Measurements from ENCODE around the gene ANKRD36B. TPM values are rescaled to one million over a fixed set of nuclear protein-coding genes. Genes with fewer than 3 reads are reported as not detected.
"Not testable (repeated sequence)": the region's sequence is repeated elsewhere in the genome, so short reads cannot be mapped to it uniquely, and the experiment has no call there.

ANKRD36B gene
- polyA plus RNA-seq (2013, experiment 1 of 2; ENCODE audit: insufficient read length): 4.8 TPM
- 4.8 TPM for polyA plus RNA-seq (2013, experiment 2 of 2; ENCODE audit: insufficient read length)

DNA sequence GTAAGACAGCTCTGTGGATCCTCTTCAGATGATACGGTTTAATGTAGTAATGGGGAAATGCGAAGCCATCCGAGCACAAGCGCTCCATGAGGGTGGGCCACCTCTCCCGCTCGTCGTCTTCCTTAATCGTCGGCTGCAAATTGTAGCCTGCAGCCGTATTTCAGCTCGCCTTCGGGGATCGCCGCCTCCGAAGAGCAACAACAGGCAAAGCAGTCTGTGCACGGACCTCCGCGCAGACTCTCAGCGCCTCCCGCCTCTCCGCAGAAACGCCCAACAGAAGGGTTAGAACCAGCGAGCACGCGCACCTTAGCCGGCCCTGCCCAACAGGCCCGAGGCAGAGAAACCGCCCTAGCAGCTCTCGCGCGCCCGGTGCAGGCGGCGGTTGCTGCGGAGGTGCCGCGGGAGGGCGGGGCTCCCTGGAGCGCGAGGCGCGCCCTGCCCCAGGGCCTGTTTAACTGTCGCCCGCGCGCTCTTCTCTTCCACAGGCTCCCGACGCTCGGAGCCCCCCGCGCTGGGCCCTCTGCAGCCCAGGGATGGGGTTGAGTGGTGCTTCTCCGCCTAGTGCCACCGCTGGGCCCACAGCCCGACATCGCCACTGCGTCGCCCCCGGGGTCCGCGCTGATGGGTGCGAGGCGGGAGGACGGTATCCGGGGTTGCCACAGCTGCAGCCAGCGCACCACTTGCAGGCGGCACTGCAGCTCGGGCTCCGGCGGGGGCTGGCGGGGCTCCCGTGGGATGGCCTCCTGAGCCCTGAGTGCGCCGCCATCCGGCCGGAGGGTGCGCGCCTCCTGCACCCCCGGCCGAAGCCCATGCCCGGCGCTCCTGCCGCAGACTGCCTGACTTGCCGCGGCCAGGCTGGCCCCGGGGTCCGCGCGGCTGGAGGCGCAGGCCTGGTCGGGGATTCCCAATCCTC, at the start of gene ANKRD36B:
ANKRD36B (minus strand) TSS at position 280 of the 913 bp plus-strand sequence; CDS start at position 88, 192 bp downstream.
- peak; percentile 68 for DNase-seq

DNA sequence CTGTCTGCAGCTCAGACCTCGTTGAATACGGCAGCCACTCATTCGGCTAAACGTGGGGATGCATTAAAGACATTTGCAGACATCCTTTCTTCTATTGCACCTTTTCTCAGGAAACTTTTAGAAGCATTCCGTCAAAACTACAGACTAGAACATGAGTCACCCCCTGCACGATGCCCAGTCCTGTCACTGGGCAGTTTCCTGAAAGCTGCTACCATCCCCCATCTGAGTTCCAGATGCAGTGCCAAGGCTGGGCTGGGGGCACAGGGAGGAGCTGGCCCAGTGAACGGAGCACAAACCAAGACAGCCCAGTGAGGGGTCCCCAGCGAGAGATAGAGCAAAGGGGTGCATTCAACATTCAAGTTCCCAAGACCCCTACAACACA, 36.4 kb upstream of the ANKRD36B start:
- DNase-seq: not testable (repeated sequence)

DNA sequence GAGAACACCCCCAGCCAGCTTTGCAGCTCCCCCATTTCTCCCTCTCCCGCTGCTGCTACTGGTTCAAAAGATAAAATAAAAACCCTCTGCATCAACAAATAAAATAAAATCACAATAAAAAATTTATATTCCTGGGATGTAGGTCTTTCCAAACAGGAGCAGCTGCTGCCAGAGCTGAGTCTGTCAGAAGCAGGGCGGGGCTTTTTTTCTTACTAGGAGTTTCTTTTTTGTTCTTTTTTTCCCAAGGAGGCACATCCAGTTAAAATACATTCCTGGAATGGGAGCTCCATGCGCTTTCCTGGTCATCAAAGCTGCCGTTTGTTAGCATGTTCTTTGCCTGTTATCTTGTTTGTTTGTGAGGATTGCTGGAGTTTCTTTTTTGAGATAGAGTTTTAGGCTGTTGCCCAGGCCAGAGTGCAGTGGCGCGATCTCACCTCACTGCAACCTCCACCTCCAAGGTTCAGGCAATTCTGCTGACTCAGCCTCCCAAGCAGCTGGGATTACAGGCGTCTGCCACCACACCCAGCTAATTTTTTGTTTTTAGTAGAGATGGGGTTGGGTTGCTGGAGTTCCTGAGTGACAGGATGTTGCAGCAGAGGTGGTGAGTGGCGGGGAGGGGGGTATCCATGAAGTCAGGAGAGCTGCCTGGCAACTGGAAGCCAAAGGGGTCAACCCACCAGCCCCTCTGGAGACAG, 35.8 kb upstream of the ANKRD36B start:
- DNase-seq: not testable (repeated sequence)

DNA sequence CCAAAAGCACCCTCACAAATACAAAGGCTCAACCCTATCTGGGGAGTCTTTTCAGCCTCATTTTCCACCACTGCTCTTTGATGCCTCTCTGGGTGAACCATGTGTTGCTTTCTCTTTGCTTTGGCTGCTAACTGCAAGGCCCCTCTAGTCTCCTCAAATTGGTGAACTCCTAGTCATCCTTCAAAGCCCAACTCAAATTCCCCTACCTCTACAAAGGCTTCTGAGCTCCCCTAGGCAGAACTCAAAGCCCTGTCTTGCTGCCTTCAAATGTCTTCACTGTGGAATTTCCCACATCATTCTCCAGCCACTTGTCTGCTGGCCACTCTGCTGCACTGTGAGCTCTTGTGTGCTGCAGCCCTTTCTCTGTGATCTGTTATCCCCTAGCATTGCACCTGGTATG, 33.3 kb upstream of the ANKRD36B start:
- DNase-seq: not testable (repeated sequence)

DNA sequence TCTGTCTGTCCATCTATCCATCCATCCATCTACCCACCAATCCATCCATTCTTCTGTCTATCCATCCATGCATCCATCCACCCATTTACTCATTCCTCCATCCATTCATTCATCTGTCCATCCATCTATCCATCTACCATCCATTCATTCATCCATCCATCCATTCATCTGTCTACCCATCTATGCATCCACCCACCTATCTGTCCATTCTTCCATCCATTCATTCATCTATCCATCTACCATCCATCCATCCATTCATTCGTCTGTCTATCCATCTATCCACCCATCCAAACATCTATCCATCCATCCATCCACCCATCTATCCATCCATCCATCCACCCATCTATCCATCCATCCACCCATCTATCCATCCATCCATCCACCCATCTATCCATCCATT, 30.8 kb upstream of the ANKRD36B start:
- not testable (repeated sequence) for DNase-seq

DNA sequence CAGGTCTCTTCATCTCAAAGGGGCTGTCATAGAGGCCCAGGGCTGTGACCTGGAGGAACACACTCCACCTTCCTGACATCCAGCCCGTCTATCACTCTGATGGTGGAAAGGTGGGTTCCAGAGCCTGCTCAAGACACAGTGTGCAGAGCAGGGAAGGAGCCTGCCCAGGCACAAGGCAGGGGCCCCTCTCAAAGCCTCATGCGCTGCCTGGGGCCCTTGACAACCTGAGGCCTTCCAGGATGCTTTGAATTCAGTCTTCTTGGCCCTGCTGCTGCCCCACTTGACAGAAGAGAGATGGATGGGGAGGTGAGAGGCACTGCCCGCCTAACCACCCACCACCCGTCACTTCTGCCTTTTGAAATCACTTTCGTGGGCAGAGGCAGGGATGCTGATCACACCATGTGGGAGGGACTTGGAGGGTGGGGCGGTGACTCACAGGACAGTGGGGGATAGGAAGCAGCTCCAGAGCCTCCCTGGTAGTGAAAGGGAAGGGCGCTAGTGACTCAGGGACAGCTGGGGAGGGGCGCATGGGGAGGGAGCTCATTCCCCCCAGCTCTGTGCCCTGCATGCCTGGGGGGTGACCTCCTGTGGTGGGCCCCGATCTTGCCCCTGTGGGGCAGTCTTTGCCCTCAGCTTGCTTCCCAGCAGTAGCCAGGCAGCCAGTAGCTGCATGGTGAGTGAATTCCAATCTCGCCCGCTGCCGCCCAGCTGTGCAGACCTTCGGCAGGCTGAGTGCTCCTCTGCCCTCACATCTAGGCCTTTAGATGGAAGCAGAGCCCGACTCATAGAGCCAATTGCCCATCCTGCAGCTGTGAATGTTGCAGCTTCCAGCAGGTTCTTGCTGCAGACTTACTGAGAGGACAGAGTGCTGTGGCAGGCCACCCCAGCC, 29.5 kb upstream of the ANKRD36B start:
- DNase-seq: peak; percentile 4

DNA sequence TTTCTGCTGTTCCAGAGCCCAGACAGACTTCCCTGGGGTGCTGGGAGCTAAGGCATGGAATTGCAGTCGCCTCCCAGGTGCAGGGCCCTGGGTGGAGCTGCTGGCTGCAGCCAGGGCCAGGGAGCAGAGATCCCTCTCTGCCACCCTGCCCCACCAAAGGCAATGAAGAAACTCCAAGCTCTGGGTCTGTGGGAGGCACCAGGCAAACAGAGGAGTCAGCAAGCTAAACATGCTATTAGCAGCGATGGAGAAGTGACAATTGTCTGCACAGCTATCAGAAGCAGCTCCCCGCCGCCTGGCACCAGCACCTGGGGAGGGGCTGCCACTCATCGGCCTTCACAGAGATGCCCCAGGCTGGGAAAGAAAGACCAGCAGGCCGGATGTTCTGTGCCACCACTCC, 28.2 kb upstream of the ANKRD36B start:
- no peak for DNase-seq

DNA sequence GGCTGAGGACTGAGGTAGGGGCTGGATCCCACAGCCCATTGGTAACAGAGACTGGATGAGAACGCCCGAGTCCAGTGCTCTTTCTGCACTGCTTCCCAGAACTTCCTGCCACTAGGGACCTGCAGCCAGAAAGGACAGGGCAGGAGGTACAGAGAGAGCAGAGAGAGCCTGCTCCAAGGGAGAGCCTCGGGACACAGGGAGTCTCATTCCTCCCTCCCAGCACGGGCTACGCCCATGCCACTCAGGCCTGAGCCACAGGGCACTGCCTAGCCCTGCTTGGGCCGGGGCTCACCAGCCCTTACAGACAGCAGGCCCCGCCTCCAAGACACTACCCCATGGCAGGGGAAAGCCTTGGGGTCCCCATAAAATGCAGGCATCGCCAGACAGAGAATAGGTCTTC, 26.1 kb upstream of the ANKRD36B start:
- DNase-seq: not testable (repeated sequence)

DNA sequence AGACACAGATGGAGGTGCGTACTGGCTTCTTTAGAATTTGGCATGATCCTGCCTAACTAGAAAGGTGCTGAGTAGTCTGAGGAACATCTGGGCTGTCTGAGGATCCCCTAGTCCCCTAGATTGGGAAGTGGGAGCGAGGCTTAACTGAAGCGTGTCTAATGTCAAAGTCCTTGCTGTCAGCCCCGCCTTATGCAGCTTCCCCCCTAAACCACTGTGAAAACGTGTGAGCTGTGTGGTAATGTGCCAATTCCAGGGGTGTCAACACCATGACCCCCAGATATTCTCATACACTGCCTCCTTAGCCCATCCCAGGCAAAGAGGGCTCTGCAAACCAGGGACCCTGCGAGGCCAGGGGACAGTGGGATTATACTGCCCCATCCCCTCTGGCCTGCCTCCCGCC, 22.2 kb upstream of the ANKRD36B start:
- DNase-seq: not testable (repeated sequence)

DNA sequence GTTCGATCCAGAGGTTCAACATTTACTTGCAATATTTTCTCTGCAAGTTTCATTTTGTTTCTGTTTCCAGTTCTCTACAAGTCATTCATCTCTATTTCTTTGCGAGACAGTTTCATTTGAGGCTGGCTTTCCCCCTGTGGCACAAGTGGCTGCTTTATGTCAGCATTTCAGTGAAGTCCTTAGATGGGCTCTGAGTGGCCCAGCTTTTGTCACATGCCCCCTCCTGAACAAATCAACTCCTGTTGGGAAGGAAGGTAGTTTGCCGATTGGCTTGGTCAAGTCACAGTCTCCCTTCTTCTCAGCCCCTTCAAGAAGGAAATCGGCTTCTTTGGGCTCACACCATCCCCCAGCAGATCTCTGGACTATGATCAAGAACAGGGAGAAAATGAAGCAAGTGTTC, 19.1 kb upstream of the ANKRD36B start:
- not testable (repeated sequence) for DNase-seq

DNA sequence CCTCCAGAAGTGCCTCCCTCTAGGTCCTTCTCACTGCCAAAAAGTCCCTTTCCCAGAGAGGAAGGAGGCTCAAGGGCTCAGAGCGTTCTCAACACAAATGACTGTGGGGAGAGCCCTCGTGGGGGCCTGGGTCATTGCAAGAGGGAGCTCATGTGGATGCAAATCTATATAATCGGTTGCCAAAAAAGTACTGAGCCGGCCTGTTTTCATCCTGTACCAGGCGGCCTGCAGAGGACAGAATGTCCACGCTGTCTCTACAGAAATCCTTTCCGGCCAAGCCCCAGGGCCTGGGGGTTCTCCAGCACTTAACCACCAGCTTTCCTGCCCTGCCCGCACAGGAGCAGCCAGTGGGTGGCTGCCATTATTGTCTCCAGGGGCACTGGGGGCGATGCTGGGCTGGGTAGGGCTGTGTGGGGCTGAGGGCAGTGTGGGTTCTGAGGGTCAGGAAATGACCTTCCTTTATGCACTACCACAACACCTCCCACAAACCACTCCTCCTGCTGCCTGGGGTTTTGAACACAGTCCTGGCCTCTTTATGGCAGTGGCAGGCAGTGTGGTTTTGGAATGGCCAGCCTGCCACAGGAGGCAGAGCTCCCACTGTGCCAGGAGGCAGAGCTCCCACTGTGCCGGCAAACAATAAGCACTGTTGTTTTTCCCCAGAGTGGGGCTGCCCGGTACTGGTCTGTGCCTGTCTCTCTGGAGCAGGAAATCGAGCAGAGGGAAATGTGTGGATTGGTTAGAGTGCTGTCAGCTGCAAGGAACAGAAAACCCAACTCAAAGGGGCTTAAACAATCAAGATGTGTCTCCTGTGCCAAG, 16.1 kb upstream of the ANKRD36B start:
- DNase-seq: not testable (repeated sequence)

DNA sequence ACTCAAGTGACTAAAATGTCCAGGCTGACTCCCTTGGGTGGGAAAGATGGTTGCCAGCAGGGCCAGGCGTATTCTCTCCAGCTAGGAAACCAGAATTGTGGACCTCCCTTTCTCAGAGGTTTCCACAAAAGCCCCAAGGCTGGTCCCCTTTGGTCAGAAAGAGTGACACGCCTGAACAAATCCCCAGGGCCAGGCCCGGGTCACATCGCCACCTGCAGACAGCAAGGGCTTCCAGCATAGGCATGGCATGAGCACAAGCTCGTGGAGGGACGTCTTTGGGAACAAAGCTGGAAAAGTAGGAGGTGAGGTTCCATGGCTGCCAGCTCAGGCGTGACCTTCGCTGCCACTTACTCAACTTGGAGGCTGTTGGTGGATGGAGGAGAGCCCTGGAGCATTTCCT, 15.4 kb upstream of the ANKRD36B start:
- not testable (repeated sequence) for DNase-seq

DNA sequence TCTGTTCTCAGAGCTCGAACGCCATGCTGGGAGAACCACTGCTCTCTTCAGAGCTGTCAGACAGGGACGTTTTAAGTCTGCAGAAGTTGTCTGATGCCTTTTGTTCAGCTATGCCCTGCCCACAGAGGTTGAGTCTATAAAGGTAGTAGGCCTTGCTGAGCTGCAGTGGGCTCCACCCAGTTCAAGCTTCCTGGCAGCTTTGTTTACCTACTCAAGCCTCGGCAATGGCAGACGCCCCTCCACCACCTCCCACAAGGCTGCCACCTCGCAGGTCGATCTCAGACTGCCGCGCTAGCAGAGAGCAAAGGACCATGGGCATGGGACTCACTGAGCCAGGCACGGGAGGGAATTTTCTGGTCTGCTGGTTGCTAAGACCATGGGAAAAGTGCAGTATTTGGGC, 11.9 kb upstream of the ANKRD36B start:
- DNase-seq: not testable (repeated sequence)

DNA sequence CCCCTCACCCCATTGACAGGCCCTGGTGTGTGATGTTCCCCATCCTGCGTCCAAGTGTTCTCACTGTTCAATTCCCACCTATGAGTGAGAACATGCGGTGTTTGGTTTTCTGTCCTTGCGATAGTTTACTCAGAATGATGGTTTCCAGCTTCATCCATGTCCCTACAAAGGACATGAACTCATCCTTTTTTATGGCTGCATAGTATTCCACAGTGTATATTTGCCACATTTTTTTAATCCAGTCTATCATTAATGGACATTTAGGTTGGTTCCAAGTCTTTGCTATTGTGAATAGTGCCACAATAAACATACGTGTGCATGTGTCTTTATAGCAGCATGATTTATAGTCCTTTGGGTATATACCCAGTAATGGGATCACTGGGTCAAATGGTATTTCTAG, 6.5 kb upstream of the ANKRD36B start:
- not testable (repeated sequence) for DNase-seq

DNA sequence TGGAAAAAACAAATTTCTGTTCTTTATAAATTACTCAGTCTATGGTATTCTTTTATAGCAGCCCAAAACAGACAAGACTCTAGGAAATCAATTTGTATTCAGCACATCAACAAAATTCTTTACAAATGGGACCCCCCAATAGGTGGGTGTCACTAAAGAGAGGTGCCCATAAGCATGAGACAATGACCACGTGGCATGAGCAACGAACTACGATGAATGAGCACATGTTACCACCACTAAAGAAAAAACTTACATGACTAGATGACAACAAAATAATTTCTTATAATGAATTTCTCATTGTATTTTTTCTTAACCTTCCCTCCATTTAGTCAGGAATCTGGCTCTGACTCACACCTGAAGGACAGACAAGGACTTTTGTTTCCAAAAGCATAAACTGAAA, 3.8 kb upstream of the ANKRD36B start:
- DNase-seq: not testable (repeated sequence)

DNA sequence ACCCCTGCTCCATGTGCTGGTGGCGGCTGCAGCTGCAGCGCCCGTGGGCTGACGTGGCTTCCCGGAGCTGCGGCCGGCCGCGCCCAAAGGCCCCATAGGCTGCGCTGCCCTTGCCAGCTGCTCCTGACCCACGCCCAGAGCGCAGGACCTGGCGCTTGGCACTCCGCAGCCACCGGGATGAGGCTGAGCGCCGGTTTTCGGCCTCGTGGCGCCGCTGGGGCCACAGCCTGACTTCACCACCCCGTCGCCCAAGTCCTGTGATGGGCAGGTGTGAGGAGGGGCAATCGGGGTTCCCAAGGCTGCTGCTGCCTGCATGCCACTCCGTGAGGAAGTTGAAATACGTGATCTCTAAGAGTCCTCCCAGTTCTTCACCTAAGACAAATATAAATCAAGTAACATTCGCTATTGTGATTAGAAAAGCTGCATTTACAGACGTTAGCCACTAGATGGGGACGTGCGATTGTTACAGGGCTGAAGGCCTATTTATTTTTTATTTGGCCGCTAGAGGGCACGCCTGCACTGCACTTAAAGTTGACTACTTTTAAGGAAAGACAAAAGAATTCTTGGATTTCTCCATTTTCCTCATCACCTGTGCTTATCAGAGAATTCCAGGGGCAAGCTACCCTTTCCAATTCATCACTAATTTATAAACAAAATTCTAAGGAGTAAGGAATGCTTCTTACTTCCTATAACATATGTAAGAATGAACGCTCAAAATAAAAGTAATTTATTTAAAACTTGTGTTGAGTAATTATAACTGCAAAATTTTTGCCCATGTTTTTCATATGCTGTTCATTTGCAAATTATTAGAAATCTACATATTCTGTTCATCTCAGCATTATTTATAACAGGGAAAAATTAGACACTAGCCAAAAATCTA, 1.1 kb upstream of the ANKRD36B start:
- DNase-seq: peak; percentile 79

DNA sequence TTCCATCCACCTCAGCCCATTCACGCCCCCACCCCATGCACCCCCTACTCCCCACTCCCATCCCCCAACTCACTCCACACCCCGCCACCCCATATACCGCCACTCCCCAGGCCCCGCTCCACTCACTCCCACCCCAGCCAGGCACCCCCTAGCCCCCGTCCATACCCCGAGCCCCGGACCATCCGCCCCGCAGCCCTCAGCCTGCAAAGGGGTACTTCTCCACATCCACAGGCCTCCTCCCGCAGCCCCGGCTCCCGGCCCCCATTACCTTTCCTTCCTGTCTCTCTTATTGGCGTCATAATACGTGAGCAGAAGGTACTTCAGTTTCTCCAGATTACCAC, 450 bp downstream of the ANKRD36B start:
- DNase-seq: not testable (repeated sequence)

DNA sequence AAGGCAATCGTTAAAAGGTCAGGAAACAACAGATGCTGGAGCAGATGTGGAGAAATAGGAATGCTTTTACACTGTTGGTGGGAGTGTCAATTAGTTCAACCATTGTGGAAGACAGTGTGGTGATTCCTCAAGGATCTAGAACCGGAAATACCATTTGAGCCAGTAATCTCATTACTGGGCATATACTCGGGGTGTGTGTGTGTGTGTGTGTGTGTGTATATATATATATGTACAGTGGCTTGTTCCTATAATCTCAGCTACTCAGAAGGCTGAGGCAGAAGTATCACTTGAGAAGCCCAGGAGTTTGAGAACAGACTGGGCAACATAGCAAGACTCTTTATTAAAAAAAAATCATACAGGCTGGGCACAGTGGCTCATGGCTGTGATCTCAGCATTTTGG, 24.0 kb downstream of the ANKRD36B start:
- peak; percentile 55 for DNase-seq

DNA sequence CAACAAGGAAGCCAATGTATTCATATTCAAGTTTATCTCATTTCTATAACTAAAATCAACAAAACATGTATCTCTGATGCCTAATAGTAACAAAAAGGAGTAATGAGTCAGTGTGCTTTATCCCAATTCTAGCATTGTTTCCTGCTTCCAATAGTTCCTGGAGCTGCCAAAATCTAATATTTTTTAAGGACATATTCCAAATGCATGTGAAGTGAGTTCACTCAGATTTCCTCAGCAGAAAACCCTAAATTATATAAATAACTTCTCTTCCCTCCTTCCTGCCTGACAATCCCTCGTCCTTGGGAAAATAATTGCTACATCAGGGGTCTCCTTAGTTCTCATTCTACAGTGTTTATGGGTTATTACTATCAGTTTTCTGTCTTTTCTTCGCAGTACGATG, 37.3 kb downstream of the ANKRD36B start:
- DNase-seq: not testable (repeated sequence)

DNA sequence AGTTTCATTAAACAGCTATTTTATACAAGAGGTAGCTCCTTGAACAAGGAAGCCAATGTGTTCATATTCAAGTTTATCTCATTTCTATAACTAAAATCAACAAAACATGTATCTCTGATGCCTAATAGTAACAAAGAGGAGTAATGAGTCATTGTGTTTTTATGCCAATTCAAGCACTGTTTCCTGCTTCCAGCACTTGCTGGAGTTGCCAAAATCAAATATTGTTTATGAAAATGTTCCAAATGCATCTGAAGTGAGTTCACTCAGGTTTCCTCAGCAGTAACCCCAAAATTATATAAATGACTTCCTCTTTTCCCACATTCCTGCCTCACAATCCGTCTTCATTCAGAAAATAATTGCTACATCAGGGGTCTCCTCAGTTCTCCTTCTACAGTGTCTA, 39.2 kb downstream of the ANKRD36B start:
- DNase-seq: not testable (repeated sequence)

DNA sequence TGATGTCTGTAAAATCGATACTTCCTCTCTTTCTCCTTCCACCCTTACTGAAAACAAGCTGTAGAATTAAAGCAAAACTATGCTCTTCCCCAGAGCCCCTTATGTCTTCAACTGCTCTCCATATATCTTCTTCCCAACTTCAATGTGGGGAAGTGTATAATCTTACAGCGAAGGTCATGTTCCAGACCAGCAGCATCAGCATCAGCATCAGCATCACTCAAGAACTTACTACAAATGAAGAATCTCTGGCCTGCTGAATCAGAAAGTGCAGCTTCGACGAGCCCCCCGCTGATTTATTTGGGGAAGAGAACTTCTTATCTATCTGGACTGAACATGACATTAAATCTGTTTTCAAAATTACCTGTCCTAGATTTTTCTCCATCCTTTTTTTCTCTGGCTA, 40.6 kb downstream of the ANKRD36B start:
- not testable (repeated sequence) for DNase-seq

Measured in fibroblast of skin of abdomen (primary cell).